ENCODE data around the gene RNU6-9.
"Not testable (repeated sequence)": the region's sequence is repeated elsewhere in the genome, so short reads cannot be mapped to it uniquely, and the experiment has no call there.

Gene RNU6-9

DNA sequence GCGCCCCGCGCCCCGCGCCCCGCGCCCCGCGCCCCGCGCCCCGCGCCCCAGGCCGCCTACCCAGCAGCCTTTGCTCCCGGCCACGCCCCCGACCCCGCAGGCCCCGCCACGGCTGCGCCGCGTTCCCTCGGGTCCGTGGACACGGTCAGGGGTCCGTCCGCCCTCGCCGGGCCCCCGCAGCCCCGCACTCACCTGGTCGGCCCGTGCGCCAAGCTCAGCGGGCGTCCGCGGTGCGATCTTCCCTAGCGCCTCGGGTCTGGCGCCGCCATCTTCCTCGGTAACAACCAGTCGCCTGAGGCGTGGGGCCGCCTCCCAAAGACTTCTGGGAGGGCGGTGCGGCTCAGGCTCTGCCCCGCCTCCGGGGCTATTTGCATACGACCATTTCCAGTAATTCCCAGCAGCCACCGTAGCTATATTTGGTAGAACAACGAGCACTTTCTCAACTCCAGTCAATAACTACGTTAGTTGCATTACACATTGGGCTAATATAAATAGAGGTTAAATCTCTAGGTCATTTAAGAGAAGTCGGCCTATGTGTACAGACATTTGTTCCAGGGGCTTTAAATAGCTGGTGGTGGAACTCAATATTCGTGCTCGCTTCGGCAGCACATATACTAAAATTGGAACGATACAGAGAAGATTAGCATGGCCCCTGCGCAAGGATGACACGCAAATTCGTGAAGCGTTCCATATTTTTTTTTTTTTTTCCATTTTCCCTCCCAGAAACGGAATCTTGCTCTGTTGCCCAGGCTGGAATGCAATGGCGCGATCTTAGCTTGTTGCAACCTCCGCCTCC is at the start of gene RNU6-9, which contains the start of gene MED16:
RNU6-9 (plus strand) TSS at position 591 of the 796 bp plus-strand sequence.
MED16 (minus strand) TSS at position 294 of the 796 bp plus-strand sequence. CDS start 2,056 bp downstream, outside the sequence.
- no peak for DNase-seq (ENCODE audit: low read depth, low spot score)

GRCh38 chr19:843836-844545 is 49.3 kb upstream of the RNU6-9 start:
- no peak for DNase-seq (ENCODE audit: low read depth, low spot score)

- no peak for DNase-seq (ENCODE audit: low read depth, low spot score)
Measured at GRCh38 chr19:844546-844971, 48.7 kb upstream of the RNU6-9 start.

DNA sequence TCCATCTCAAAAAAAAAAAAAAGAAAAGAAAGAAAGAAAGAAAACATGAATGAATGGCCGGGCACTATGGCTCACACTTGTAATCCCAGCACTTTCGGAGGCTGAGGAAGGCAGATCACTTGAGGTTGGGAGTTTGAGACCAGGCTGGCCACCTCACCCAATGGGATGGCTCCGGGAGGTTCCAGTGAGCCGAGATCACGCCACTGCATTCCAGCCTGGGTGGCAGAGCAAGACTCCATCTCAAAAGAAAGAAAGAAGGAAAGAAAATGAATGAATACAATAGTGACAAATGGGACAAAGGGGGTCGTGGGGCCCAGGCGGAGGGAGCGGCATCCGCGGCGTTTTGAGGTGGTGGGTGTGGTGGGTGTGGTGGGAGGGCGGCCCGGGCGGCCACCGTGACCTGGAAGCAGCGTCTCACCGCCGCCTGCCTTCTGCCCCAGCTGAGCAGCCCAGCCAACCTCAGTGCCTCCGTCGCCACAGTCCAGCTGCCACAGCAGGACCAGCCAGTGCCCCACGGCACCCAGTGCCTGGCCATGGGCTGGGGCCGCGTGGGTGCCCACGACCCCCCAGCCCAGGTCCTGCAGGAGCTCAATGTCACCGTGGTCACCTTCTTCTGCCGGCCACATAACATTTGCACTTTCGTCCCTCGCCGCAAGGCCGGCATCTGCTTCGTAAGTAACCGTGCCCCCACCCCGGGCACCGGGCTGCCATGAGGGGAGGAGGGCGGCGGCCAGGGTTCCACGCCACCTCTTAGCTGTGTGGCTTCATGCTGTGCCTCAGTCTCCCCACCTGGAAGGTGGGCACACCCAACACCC is 47.4 kb upstream of the RNU6-9 start:
- no peak for DNase-seq (ENCODE audit: low read depth, low spot score)

DNA sequence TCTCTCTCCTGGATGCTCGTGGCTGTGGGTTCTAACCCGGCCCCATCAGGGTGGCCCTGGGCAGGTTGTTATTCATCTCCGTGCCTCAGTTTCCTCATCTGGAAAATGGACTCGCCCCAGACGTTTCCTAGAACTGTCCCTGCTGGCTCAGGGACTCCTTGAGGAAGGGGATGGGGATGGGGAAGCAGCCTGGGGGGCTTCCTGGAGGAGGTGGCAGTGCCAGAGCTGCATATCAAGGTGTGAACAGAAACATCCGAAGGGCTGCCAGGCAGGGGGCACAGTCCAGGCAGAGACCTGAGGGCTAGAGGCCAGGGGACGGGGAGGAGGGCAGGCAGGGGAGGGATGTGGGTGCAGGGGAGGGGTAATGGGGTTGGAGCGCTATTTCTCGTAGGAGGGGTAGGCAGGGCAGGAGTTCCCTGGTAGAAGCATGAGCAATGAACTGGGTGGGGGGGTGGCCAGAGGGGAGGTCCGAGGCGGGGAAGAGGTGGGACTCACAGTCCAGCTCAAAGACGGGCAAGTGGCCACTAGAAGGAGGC is 44.8 kb upstream of the RNU6-9 start:
- DNase-seq (ENCODE audit: low read depth, low spot score), result no peak

DNA sequence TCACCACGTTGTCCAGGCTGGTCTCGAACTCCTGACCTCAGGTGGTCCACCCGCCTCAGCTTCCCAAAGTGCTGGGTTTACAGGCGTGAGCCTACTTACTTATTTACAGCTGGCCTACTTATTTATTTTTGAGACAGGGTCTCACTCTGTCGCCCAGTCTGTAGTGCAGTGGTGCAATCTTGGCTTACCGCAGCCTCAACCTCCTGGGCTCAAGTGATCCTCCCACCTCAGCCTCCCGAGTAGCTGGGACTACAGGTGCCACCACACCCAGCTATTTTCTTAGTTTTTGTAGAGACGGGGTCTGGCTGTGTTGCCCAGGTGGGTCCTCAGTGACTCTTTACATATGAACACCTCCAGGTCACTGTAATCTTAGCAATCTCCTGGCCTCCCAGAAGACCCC is 44.1 kb upstream of the RNU6-9 start:
- DNase-seq (ENCODE audit: low read depth, low spot score), result not testable (repeated sequence)

DNA sequence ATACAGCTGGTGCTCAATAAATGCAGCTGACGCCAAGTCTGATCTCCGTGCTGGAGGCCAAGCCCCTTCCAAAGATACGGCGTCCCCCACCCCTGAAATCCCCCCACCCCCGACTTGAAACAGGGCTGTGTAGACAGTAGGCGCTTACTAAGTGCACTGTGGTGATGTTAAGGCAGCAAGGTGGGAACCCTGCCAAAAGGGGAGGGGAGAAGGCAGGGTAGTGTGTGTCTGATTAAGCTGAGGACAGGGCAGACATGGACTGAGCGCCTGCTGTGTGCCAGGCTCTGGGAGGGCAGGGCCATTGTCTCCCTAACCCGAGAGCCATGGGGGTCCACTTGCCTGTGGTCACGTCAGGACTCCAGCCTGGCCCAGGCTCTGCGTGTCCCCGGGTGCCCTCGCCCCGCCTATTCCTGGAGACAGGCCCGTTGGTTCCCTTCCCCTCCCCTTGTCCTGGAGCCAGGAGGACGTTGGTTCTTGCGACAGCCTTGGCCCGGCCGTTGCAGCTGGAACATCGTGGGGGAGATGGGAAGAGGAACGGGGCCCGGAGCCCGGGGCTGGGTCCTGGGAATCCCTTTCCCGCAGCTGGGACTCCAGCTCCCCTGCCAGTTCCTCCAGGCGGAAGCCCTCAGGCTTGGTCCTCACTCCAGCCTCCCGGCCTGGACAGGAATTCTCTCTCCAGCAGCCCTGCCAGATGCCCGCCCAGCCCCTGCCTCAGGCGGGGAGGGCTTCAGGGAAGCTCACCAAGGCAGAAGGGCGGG is 42.9 kb upstream of the RNU6-9 start:
- DNase-seq (ENCODE audit: low read depth, low spot score), result no peak

DNA sequence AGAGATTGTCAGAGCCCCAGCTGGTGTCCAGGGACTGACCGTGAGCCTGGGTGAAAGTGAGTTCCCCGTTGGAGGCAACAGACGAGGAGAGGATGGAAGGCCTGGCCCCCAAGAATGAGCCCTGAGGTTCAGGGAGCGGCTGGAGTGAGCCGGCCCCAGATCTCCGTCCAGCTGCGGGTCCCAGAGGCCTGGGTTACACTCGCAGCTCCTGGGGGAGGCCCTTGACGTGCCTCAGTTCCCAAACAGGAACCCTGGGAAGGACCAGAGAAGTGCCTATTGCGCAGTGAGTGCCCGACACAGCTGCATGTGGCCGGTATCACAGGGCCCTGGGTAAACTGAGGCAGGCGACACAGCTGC is 42.3 kb upstream of the RNU6-9 start:
- no peak for DNase-seq (ENCODE audit: low read depth, low spot score)

- DNase-seq (ENCODE audit: low read depth, low spot score), result no peak
Measured at GRCh38 chr19:852136-853013, 40.9 kb upstream of the RNU6-9 start, which contains the start of gene ELANE. Gene ELANE (plus strand): TSS chr19:852303. CDS start chr19:852329, 26 bp downstream.

DNA sequence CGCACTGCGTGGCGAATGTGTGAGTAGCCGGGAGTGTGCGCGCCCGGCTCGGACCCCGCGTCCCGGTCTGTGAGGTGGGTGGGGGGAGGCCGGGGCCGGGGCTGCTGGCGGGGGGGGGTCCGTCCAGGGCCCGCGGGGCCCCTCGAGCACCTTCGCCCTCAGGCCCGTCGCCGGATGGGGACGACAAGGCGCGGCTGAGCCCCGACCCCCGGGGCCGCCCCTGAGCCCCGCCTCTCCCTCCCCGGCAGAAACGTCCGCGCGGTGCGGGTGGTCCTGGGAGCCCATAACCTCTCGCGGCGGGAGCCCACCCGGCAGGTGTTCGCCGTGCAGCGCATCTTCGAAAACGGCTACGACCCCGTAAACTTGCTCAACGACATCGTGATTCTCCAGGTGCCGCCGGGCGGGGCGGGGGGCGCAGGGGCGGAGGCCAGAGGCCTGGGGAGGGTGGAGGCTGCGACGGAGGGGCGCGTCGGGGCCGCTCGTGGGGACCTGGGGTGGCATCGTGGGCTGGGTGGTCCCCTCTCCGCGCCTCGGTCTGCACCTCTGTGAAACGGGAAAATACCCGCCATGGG is 40.2 kb upstream of the RNU6-9 start:
- no peak for DNase-seq (ENCODE audit: low read depth, low spot score)

DNA sequence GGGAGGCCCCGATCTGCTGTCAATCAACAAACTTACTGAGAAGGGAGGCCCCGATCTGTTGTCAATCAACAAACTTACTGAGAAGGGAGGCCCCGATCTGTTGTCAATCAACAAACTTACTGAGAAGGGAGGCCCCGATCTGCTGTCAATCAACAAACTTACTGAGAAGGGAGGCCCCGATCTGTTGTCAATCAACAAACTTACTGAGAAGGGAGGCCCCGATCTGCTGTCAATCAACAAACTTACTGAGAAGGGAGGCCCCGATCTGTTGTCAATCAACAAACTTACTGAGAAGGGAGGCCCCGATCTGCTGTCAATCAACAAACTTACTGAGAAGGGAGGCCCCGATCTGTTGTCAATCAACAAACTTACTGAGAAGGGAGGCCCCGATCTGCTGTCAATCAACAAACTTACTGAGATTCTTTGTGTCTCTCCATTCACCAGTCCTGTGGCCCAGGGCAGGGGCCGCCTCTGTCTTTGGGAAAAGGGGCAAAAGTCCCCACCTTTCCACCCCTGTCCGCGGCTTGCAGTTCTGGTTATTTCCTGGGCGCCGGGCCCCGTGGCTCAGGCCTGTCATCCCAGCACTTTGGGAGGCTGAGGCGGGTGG is 39.6 kb upstream of the RNU6-9 start:
- not testable (repeated sequence) for DNase-seq (ENCODE audit: low read depth, low spot score)

- DNase-seq (ENCODE audit: low read depth, low spot score), result no peak
Measured at GRCh38 chr19:854549-854948, 38.7 kb upstream of the RNU6-9 start.

- no peak for DNase-seq (ENCODE audit: low read depth, low spot score)
Measured at GRCh38 chr19:855142-855541, 38.1 kb upstream of the RNU6-9 start.

DNA sequence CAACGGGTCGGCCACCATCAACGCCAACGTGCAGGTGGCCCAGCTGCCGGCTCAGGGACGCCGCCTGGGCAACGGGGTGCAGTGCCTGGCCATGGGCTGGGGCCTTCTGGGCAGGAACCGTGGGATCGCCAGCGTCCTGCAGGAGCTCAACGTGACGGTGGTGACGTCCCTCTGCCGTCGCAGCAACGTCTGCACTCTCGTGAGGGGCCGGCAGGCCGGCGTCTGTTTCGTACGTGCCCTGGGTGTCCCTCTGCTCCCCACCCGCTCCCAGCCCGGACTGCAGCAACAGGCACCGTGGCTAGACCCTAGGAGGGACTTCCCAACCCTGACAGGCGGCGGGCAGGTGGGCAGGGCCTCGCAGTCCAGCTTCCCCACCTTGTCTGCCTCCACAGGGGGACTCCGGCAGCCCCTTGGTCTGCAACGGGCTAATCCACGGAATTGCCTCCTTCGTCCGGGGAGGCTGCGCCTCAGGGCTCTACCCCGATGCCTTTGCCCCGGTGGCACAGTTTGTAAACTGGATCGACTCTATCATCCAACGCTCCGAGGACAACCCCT is 37.6 kb upstream of the RNU6-9 start:
- DNase-seq (ENCODE audit: low read depth, low spot score), result no peak

DNA sequence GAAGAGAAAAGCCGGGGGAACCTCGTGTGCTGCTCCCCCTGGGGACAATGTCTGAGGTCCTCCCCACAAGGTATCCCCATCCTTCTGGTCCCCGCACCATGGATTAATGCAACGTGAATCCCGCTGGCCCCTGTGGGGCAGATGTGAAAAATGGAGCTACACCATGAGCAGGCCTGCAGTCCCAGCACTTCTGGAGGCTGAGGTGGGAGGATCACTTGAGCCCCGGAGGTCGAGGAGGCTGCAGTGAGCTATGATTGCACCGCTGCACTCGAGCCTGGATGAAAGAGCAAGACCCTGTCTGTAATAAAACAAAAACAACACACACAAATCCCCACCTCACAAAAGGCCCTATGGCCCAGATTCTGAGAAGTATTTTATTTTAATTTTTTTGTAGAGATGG is 35.0 kb upstream of the RNU6-9 start:
- DNase-seq (ENCODE audit: low read depth, low spot score), result no peak

DNA sequence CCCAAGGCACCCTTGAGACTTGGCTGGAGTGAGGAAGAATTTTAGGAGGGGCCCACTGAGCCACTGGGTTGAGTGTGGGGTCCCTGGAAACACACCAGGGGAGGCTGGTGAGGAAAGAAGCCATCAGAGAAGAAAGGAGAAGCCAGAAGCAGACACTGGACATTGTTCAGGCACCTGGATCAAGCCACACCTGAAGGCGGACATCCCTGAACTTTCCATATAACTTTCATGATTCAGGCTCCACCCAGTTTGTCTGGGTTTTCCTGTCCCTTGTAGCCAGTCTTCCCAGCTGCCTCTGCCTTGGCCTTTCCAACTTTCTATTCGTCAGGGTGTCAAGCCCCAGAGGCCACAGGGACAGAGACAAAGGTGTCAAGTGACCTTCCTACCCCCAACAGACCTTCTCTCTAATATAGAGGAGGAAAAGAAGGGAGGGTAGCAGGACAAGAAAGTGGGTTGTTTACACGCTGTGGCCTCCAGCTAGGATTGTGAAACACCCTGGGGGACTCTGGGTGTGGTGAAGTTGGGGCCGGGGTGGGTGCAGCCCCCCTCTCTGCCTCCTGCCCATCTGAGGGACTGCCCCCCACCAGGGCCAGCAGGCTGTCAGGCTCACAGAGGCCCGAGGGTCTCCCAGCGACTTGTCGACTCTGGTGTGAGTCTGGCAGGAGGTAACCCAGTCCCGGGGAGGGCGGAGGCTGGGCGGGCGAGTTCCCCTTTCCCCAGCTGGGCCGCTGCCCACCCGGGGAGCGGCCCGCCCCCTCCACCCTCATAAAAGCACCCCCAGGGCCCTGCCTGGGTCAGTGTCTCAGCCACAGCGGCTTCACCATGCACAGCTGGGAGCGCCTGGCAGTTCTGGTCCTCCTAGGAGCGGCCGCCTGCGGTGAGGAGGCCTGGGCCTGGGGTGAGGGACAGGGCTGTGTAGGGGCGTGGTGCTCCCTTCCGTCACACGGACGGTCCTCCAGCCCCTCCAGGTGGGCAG is 34.1 kb upstream of the RNU6-9 start, which contains the start of gene CFD:
CFD (plus strand) TSS at position 797 of the 976 bp plus-strand sequence; CDS start at position 823, 26 bp downstream.
- DNase-seq (ENCODE audit: low read depth, low spot score), result no peak

- DNase-seq (ENCODE audit: low read depth, low spot score), result no peak
Measured at GRCh38 chr19:861141-861755, 32.0 kb upstream of the RNU6-9 start.
